HG03521 (cell line): ENCODE data around the gene CFP.

ENCODE experiments used
- ATAC-seq: cut with Tn5 transposase; IDR thresholded peaks from one replicate; pipeline ENCODE4 v1.9.1; 2021; ENCODE audit warnings: mild to moderate bottlenecking, moderate library complexity; ENCODE audit not compliant: unreplicated experiment

The CFP gene

GRCh38 chrX:47638816-47639215 is 9.1 kb upstream of the CFP start:
- no peak for ATAC-seq

GRCh38 chrX:47637546-47638195 is 7.9 kb upstream of the CFP start:
- peak; percentile 79 for ATAC-seq

- ATAC-seq = no peak
Observed at GRCh38 chrX:47634871-47635575, 5.3 kb upstream of the CFP start.

GRCh38 chrX:47633689-47634590 is 4.2 kb upstream of the CFP start:
- no peak for ATAC-seq

- ATAC-seq = no peak
Observed at GRCh38 chrX:47632666-47633065, 2.9 kb upstream of the CFP start.

- no peak for ATAC-seq
Observed at GRCh38 chrX:47631676-47632075, 1.9 kb upstream of the CFP start.

- no peak for ATAC-seq
Observed at GRCh38 chrX:47628982-47629381, 748 bp downstream of the CFP start.

GRCh38 chrX:47625365-47625764 is 4.4 kb downstream of the CFP start:
- no peak for ATAC-seq

- no peak for ATAC-seq
Observed at GRCh38 chrX:47623540-47624027, 6.1 kb downstream of the CFP start.

- no peak for ATAC-seq
Observed at GRCh38 chrX:47621851-47622250, 7.9 kb downstream of the CFP start.

GRCh38 chrX:47620303-47620685 is 9.4 kb downstream of the CFP start:
- no peak for ATAC-seq

- ATAC-seq = peak; percentile 79
Observed at GRCh38 chrX:47619486-47620302, 10.0 kb downstream of the CFP start, which contains the start of gene SYN1. Gene SYN1 (minus strand): TSS chrX:47619857. CDS start chrX:47619728, 129 bp downstream.

GRCh38 chrX:47618923-47619485 is 10.7 kb downstream of the CFP start:
- no peak for ATAC-seq

GRCh38 chrX:47614618-47615017 is 15.1 kb downstream of the CFP start:
- ATAC-seq = no peak

GRCh38 chrX:47613082-47613481 is 16.6 kb downstream of the CFP start:
- ATAC-seq = no peak

- no peak for ATAC-seq
Observed at GRCh38 chrX:47612418-47612817, 17.3 kb downstream of the CFP start.

- no peak for ATAC-seq
Observed at GRCh38 chrX:47611926-47612325, 17.8 kb downstream of the CFP start.

- ATAC-seq = no peak
Observed at GRCh38 chrX:47611489-47611888, 18.2 kb downstream of the CFP start.

- ATAC-seq = no peak
Observed at GRCh38 chrX:47610511-47610910, 19.2 kb downstream of the CFP start.

GRCh38 chrX:47608130-47608810 is 21.5 kb downstream of the CFP start:
- ATAC-seq = no peak
